ENCODE data around the gene SORBS1. TPM values are rescaled to one million over a fixed set of nuclear protein-coding genes. Genes with fewer than 3 reads are reported as not detected.

SORBS1 gene
- total and polyA plus RNA-seq, 2 donors (not counting 3 experiments of a cell fraction or from before 2014, with no cell fraction given): 2.0 to 7.9 TPM

DNA sequence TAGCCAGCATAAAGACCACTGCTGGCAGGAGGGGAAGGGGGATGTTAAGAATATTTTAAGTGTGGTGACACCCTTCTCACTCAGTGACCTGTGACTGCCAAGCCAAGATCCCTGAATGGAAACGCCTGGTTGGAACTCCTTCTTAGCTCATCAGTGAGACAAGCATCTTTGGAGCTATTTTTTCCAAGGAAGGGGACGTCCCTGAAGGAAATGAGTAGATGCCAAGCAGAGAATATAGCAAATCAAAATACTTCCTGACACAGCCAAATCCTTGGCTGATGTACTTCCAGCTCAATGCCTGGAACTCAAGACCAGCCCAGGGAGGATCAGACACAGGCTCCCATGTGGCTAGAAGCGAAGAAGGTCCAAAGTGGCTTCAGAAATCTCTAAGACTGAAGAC is 82.2 kb downstream of the SORBS1 start:
- Histone ChIP-seq H4K20me1 (replicated peaks; ENCODE audit: control insufficient read depth, extremely low read depth, insufficient read depth, low read length) (no peaks in the 10 kb centered on the region), H3K9me3 (replicated peaks; ENCODE audit: control insufficient read depth, insufficient read depth, low read length) (no peaks in the 10 kb centered on the region), H3K4me1 (ENCODE audit: control insufficient read depth, extremely low read depth, insufficient read depth, low read length) (peaks cover 30% of the 10 kb centered on the region), H3K4me3 (replicated peaks in 1 of 3; ENCODE audit: insufficient read depth in 1 of 3, low read depth in 1 of 3, low read length in 3 of 3) (no peak overlapping the region), H3K27ac (ENCODE audit: insufficient read depth, low read depth, low read length) (peak overlapping the region; percentile 45), H3K9me1 (replicated peaks; ENCODE audit: control insufficient read depth, extremely low read depth, insufficient read depth, low read length) (no peaks in the 10 kb centered on the region), H3K9ac (replicated peaks; ENCODE audit: extremely low read depth, insufficient read depth, low read length) (no peak overlapping the region), H2AFZ (ENCODE audit: low read depth, low read length) (no peak overlapping the region), H3K36me3 (ENCODE audit: control insufficient read depth in 2 of 2, extremely low read depth in 1 of 2, insufficient read depth in 2 of 2, low read length in 2 of 2) (no peaks in the 10 kb centered on the region), H3K27me3 (ENCODE audit: control insufficient read depth in 2 of 2, insufficient read depth in 2 of 2, low read length in 2 of 2) (no peaks in the 10 kb centered on the region), H3K79me2 (ENCODE audit: control insufficient read depth, insufficient read depth, low read length) (no peaks in the 10 kb centered on the region), H3K4me2 (ENCODE audit: insufficient read depth, low read length) (peak overlapping the region; percentile 23)
- FAIRE-seq (peak; percentile 87), DNase-seq (ENCODE audit: low read depth, low spot score) (peak; percentile 36)
- BruUV-seq (replicated peaks): no TSS peak
- TF ChIP-seq JUN (IDR thresholded peaks at IDR 0.05; ENCODE audit: borderline replicate concordance, insufficient read depth, insufficient read length, low read depth) (no peak), MYC (IDR thresholded peaks at IDR 0.05; ENCODE audit: low read depth, low read length) (no peak), FOS (IDR thresholded peaks at IDR 0.05; ENCODE audit: borderline replicate concordance, insufficient read depth, low read length) (no peak), CTCF (IDR thresholded peaks at IDR 0.05; ENCODE audit: extremely low read depth in 1 of 2, insufficient read depth in 1 of 2, low read depth in 1 of 2, low read length in 2 of 2) (no peak), GATA2 (IDR thresholded peaks at IDR 0.05; ENCODE audit: insufficient read depth, insufficient read length, low read depth, low read length) (peak; percentile 43), EZH2 (IDR thresholded peaks at IDR 0.05; ENCODE audit: borderline replicate concordance, low read depth, low read length, severe bottlenecking) (no peak)
- CTCF ChIA-PET: interaction anchor here (0.9 to 2.1 kb wide), 6 partner anchors 9 to 122 kb away, joined by 3 to 7 read pairs (median 5); no protein-coding TSS in a partner anchor
- dilution Hi-C loops (cut with MboI; ENCODE audit: extremely low pct_ligation_motif_present, low sequenced_read_pairs) (no loop called here), intact Hi-C loops (cut with micrococcal nuclease) (no loop called here)
- POLR2A ChIA-PET: interaction anchor here (0.6 to 0.7 kb wide), 2 partner anchors 246 to 390 kb away, joined by 4 to 5 read pairs; no protein-coding TSS in a partner anchor

All from endothelial cell of umbilical vein (primary cell).